Astrocyte (in vitro differentiated cells and primary cell): Measurements from ENCODE around the gene TTC24.

Experiments
- CTCF ChIP-seq: IDR thresholded peaks from 2 replicates; pipeline ENCODE4 v1.5.1; 2011; ENCODE audit warnings: low read depth, mild to moderate bottlenecking, inconsistent platforms, low read length, moderate library complexity; ENCODE audit not compliant: insufficient read depth
- EZH2 ChIP-seq: IDR thresholded peaks from 2 replicates; pipeline ENCODE4 v1.6.1; 2012; ENCODE audit warnings: mild to moderate bottlenecking, low read length, inconsistent platforms; ENCODE audit not compliant: insufficient read depth

GRCh38 chr1:156591432-156592157, 12.1 kb downstream of the TTC24 start, which contains the start of gene NAXE:
- no peak for TF ChIP-seq EZH2
- TF ChIP-seq CTCF = no peak
